Gastroesophageal sphincter (tissue), 4 donors: Measurements from ENCODE around the gene SLC2A1. TPM values are rescaled to one million over a fixed set of nuclear protein-coding genes. Genes with fewer than 3 reads are reported as not detected.

ENCODE experiments used
- ATAC-seq: fragments of 150-250 bp; one replicate; pipeline ENCODE4 v1.9.1; 2016; ENCODE audit warnings: mild to moderate bottlenecking, moderate library complexity
- H3K27ac ChIP-seq, 4 donors: fragments of 200-600 bp; sonication (generic) in 3 of 4; 1 replicate in 3 of 4; 2 replicates in 1 of 4; pipeline ENCODE4 v1.5.1; 2016 to 2019
- H3K27me3 ChIP-seq: fragments of 200-600 bp; sonication (generic); one replicate; pipeline ENCODE4 v1.5.1; 2019
- H3K36me3 ChIP-seq, 2 donors: fragments of 200-600 bp; sonication (generic); one replicate each; pipeline ENCODE4 v1.5.1; 2019; ENCODE audit warnings: control low read depth in 1 of 2
- H3K4me1 ChIP-seq, 3 donors: fragments of 200-600 bp; sonication (generic); 1 replicate in 2 of 3; 2 replicates in 1 of 3; pipeline ENCODE4 v1.5.1; 2016 to 2019; ENCODE audit warnings: control low read depth in 2 of 3
- H3K4me3 ChIP-seq, 2 donors: fragments of 200-600 bp; sonication (generic); one replicate each; pipeline ENCODE4 v1.5.1; 2019; ENCODE audit warnings: mild to moderate bottlenecking in 1 of 2, moderate library complexity in 1 of 2
- H3K9me3 ChIP-seq, 3 donors: fragments of 200-600 bp; sonication (generic); one replicate each; pipeline ENCODE4 v1.5.1; 2017 to 2019; ENCODE audit warnings: control low read depth in 2 of 3
- EP300 ChIP-seq: sonication (generic); formaldehyde crosslinking; IDR thresholded peaks from one replicate; pipeline ENCODE4 v1.6.1; 2017; ENCODE audit warnings: antibody characterized with exemption, mild to moderate bottlenecking
- POLR2A ChIP-seq, 2 donors: fragments of 450-650 bp; IDR thresholded peaks; one replicate each; pipeline ENCODE4 v1.6.1; 2017; ENCODE audit warnings: antibody characterized with exemption in 2 of 2, mild to moderate bottlenecking in 2 of 2, moderate library complexity in 1 of 2
- POLR2AphosphoS5 ChIP-seq: sonication (generic); formaldehyde crosslinking; IDR thresholded peaks from one replicate; pipeline ENCODE4 v1.6.1; 2017; ENCODE audit warnings: antibody characterized with exemption
- WGBS, 2 donors: methylation state at CpG; one replicate each; pipeline ENCODE4 v1.1.5; 2018; ENCODE audit warnings: low coverage in 1 of 2; 5-methylcytosine and 5-hydroxymethylcytosine counted together
- total RNA-seq, 4 donors: library from RNA; depleted of rRNA; stranded (reverse); fragments of >200 nt; gene quantifications; one replicate each; pipeline ENCODE4 v1.1.0, GENCODE V29; 2016
- TF ChIP-seq, protein P1 (sequence below), 4 experiments: fragments of 200-600 bp in 2 of 4; fragments of 450-650 bp in 2 of 4; sonication (generic) in 1 of 4; IDR thresholded peaks; one replicate each; pipeline ENCODE4 v1.5.1; 2017 to 2019; ENCODE audit warnings: antibody characterized with exemption in 4 of 4, mild to moderate bottlenecking in 2 of 4, moderate library complexity in 2 of 4

The SLC2A1 gene
- total RNA-seq, 4 donors from 2014 or later: 23.5 to 106 (median 45.9) TPM

DNA sequence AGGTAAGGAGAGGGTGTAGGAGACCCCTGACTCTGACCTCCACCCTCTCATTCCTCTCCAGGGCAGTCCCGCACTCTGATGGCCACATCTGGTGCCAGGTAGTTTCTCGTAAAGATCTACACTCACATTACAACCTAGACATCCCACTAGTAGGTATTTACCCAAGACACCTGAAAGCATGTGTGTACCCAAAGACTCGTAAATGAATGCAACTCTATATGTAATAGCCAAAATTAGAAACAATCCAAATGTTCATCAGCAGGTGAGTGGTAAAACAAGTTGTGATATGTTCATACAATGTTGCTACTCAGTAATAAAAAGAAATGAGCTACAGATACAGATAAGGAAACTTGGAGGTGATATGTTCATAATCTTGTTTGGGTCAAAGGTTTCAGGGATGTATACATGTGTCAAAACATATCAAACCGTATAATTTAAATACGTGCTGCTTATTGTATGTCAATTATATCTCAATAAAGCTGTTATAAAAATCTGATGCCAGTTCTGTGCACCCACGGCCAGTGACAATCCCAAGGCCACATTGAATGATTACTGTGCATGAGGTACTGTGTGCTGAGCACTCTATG is 37.8 kb upstream of the SLC2A1 start:
- Histone ChIP-seq H3K9me3 (no peaks in the 10 kb centered on the region), H3K4me1 (no peaks in the 10 kb centered on the region), H3K36me3 (no peaks in the 10 kb centered on the region), H3K4me3 (no peak overlapping the region), H3K27me3 (no peaks in the 10 kb centered on the region), H3K27ac (no peak overlapping the region)
- 79 to 89% methylated on average over 6 of the region's 6 CpGs for WGBS, 2 donors
- TF ChIP-seq POLR2AphosphoS5 (no peak), EP300 (no peak), POLR2A (IDR thresholded peaks at IDR 0.05) (no peak)
- TF ChIP-seq, protein P1, sequence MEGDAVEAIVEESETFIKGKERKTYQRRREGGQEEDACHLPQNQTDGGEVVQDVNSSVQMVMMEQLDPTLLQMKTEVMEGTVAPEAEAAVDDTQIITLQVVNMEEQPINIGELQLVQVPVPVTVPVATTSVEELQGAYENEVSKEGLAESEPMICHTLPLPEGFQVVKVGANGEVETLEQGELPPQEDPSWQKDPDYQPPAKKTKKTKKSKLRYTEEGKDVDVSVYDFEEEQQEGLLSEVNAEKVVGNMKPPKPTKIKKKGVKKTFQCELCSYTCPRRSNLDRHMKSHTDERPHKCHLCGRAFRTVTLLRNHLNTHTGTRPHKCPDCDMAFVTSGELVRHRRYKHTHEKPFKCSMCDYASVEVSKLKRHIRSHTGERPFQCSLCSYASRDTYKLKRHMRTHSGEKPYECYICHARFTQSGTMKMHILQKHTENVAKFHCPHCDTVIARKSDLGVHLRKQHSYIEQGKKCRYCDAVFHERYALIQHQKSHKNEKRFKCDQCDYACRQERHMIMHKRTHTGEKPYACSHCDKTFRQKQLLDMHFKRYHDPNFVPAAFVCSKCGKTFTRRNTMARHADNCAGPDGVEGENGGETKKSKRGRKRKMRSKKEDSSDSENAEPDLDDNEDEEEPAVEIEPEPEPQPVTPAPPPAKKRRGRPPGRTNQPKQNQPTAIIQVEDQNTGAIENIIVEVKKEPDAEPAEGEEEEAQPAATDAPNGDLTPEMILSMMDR (IDR thresholded peaks at IDR 0.05): no peak
- no peak for ATAC-seq

DNA sequence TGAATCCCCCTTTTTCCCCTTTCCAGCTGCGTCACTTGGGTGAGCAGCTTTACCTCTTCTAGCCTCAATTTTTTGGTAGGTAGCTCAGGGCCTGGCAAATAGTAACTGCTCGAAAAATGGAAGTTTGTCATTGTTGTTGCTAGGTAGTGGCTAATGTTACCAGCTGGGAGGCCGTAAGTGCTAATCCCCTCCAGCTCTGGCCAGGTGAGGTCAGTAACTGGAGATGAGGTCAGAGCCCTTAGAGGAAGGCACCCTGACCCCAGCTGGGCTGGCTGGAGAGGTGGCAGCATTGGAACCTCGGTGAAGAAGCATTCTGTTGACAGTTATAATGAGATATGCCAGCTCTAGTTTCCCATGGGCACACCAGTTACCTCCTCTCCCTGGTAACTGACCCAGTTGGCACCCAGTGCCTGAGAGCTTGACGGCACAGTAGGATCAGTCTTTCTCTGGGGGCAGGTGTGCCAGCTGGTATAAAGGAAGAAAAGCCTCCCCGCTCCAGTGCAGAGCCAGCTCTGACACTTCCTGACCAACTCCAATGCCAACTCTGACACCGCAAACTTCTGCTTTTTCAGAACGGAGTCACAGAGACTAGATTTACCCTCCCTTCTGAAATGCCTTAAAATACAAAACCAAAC is 35.0 kb upstream of the SLC2A1 start:
- H3K9me3 ChIP-seq: peaks cover 0 to 4% (median 0%) of the 10 kb centered on the region in 3 donors
- no peak for TF ChIP-seq POLR2A (IDR thresholded peaks at IDR 0.05)
- TF ChIP-seq, protein P1 (IDR thresholded peaks at IDR 0.05): no peak
- TF ChIP-seq POLR2AphosphoS5: no peak
- no peak for TF ChIP-seq EP300
- no peaks in the 10 kb centered on the region for H3K36me3 ChIP-seq
- 70% methylated on average over 4 of the region's 8 CpGs; no CpG with 5 or more reads in 1 of the 2 donors for WGBS, 2 donors
- no peak for ATAC-seq
- no peak overlapping the region for H3K27ac ChIP-seq
- no peaks in the 10 kb centered on the region for H3K4me1 ChIP-seq
- H3K27me3 ChIP-seq: no peaks in the 10 kb centered on the region
- H3K4me3 ChIP-seq: no peak overlapping the region

DNA sequence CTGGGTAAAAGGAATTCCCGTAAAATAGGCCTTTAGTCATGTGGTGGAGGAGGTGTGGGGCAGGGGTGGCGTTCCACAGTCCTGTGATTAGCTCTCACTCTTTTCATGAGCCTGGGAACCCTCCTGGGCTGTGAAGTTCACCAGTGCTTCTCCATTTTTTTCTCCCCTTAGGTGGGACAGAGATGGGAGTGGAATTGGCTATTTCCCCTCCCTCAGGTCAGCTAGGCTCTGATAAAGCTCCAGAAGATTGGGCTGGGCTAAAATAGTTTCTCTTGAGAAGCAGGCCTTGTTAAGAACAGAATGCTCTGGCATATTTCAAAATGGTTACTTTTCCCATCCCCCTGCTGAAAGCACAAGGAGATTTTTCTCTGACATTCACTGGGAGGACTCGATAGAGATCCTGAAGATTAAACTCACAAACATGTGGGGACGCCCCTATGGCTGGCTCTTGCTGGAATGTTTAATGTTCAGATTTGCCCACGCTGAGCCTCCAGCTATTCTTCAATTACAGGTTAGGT is 33.4 kb upstream of the SLC2A1 start:
- Histone ChIP-seq H3K4me3 (no peak overlapping the region), H3K36me3 (no peaks in the 10 kb centered on the region), H3K9me3 (peaks cover 0 to 4% (median 0%) of the 10 kb centered on the region in 3 donors), H3K27ac (no peak overlapping the region), H3K27me3 (no peaks in the 10 kb centered on the region), H3K4me1 (no peaks in the 10 kb centered on the region)
- WGBS, 2 donors: 74 to 100% methylated on average over 1 to 5 of the region's 5 CpGs
- no peak for ATAC-seq
- TF ChIP-seq, protein P1 (IDR thresholded peaks at IDR 0.05): no peak

DNA sequence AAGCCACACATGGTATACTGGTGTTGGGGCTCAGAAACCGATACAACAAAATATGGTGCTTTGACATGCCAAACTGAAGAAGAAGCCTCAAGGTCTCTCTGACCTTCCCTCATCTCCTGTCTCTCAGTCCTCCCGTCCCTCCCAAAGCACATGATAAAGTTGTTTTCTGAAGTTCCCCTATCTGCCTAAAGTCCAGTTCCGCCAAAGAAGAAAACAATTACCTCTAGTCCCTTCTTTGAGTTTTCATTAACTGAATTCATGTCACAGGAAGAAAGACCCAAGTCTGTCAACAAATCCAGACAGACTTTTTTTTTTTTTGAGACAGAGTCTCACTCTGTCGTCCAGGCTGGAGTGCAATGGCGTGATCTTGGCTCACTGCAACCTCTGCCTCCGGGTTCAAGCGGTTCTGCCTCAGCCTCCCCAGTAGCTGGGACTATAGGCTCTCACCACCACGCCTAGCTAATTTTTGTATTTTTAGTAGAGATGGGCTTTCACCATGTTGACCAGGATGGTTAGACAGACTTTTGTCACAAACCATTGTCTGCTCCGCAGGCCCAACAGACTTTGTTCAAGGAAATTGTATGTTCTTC is 32.2 kb upstream of the SLC2A1 start:
- Histone ChIP-seq H3K4me1 (no peaks in the 10 kb centered on the region), H3K27ac (no peak overlapping the region), H3K9me3 (peaks cover 0 to 4% (median 0%) of the 10 kb centered on the region in 3 donors), H3K4me3 (no peak overlapping the region), H3K36me3 (no peaks in the 10 kb centered on the region), H3K27me3 (no peaks in the 10 kb centered on the region)
- WGBS, 2 donors: 66 to 82% methylated on average over 4 to 9 of the region's 9 CpGs
- TF ChIP-seq, protein P1 (IDR thresholded peaks at IDR 0.05): no peak
- TF ChIP-seq POLR2AphosphoS5 (no peak), POLR2A (IDR thresholded peaks at IDR 0.05) (no peak), EP300 (no peak)
- no peak for ATAC-seq
